ENCODE data around the gene AACS.
"Not testable (repeated sequence)": the region's sequence is repeated elsewhere in the genome, so short reads cannot be mapped to it uniquely, and the experiment has no call there.

The AACS gene

GRCh38 chr12:125092872-125093680 lies 27.8 kb downstream of the AACS start:
- DNase-seq, result no peak

- DNase-seq, result no peak
These were observed 28.6 kb downstream of the AACS start for GRCh38 chr12:125093681-125094330.

DNA sequence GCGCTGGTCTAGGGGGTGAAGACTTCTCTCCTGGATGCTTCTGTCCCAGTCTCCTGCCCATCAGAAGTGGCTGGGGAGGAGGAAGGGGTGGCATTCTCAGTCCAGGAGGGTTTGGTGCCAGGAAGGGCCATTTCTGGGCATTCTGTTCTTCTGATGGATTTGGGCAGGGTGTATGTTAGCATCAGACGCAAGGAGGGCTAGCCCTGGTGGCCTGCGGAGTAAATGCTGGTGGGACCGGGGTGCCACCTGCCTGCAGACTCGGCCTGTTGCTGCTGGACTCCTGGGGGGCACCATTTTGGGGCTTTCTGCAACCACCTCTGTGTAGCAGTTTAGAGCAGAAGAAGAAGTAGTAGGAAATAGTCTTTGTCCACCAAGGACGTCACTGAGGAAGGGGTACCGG lies 31.7 kb downstream of the AACS start:
- DNase-seq, result no peak

GRCh38 chr12:125097427-125097826 lies 32.2 kb downstream of the AACS start:
- no peak for DNase-seq

DNA sequence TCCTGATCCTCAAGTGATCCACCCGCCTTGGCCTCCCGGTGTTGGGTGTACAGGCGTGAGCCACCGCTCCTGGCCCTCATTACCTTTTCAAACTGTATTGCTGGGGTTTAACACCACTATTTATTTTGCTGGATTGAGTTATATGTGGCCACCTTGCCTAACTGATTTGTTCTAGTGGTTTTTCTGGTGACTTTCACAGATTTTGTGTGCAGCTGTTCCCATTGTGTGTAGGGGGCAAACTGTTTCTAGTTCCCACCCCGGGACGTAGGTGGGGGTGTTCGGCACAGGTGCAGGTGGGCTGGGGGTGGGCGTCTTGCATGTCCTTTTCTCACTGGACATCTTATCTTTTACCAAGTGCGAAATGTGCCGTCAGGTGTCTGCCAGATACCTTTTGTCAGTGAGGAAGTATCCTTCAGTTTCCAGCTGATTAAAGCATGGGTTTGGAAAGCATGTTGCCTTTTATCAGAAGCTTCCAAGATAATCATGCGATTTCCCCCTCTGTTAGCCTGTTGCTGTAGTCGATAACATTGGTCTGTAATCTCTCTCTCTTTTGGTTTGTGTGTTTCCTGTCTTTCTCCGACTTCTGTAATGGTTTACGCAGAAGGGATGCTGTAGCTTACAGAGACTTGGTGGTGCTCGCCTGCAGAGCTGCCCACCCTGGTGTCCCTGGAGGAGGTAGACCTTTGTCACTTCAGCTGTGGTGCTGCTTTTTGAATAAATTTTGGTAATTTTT lies 33.6 kb downstream of the AACS start:
- DNase-seq, result no peak

DNA sequence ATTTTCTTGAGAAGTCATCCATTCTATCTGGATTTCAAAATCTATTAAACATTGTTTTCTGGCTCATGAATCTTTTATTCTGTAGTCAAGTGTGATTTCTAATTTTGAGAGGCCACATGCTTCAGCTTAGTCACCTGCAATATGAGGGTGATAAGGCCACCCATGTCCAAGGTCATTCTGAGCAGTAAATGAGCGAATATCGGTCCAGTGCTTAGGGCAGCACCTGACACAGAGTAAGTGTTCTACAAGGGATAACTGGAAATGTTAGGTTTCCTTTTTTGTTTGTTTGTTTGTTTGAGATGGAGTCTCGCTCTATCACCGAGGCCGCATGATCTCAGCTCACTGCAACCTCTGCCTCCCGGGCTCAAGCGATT lies 34.2 kb downstream of the AACS start:
- DNase-seq, result no peak

GRCh38 chr12:125100551-125101434 lies 35.6 kb downstream of the AACS start:
- no peak for DNase-seq

- no peak for DNase-seq
These were observed 39.7 kb downstream of the AACS start for GRCh38 chr12:125104982-125105381.

GRCh38 chr12:125105600-125105999 lies 40.4 kb downstream of the AACS start:
- no peak for DNase-seq

- no peak for DNase-seq
These were observed 45.6 kb downstream of the AACS start for GRCh38 chr12:125110641-125111360.

GRCh38 chr12:125111403-125111802 lies 46.2 kb downstream of the AACS start:
- no peak for DNase-seq

GRCh38 chr12:125112614-125113013 lies 47.4 kb downstream of the AACS start:
- not testable (repeated sequence) for DNase-seq

DNA sequence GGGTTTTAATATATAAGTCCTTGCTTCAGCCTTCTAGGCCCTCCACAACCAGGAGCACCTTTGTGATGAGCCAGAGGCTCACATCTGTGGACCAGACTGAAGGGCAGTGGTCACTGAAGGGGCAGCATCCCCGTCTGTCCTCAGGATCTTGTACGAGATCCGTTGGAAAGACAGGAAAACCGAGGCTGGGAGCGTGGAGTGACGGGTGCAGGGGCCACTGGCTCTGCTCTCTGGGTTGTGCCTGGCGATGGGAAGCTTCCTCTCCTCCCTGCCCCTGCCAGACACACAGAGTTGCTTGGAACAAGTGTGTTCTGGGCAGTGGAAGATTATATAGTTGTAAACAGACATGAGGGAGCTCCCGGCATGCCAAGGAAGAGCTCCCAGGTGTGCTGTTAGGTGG lies 48.0 kb downstream of the AACS start:
- DNase-seq, result no peak

- no peak for DNase-seq
These were observed 48.6 kb downstream of the AACS start for GRCh38 chr12:125113789-125114188.

DNA sequence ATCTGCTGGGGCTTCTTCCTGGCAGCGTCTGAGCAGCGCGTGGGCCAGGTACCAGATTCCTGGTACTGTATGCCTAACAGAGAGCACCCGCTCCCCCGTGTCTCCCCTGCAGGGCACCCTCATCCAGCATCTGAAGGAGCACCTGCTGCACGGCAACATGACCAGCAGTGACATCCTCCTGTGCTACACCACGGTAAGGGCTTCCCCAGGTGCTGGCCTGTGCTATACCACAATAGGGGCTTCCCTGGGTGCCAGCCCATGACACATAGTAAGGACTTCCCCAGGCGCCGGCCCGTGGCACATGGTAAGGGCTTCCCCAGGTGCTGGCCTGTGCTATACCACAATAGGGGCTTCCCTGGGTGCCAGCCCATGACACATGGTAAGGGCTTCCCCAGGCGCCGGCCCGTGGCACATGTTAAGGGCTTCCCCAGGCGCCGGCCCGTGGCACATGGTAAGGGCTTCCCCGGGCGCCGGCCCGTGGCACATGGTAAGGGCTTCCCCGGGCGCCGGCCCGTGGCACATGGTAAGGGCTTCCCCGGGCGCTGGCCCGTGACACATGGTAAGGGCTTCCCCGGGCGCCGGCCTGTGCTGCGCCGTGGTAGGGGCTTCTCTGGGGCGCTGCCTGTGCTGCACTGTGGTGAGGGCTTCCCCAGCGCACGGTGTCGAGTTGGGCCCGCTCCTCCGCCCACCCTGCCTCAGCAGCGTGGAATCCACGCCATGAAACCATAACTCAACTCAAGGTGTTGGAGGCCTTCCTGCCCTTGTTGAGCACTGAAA lies 49.3 kb downstream of the AACS start:
- no peak for DNase-seq

DNA sequence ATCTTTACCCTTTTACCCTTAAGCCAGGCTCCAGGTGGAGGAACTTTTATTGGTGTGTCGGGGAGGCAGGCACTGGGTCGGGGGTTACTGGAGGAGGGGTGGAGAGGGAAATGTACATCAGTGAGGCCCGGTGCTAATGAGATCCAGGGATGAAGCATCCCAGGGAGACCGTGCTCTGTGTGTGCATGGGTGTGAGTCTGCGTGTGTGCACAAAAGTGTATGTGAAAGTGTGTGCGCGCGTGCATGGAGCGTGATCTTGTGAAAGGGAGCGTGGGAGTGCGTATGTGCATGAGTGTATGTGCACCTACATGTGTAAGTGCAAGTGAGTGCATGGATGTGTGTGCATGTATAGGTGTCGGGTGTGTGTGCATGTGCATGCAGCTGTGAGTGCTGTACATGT lies 55.3 kb downstream of the AACS start:
- no peak for DNase-seq

DNA sequence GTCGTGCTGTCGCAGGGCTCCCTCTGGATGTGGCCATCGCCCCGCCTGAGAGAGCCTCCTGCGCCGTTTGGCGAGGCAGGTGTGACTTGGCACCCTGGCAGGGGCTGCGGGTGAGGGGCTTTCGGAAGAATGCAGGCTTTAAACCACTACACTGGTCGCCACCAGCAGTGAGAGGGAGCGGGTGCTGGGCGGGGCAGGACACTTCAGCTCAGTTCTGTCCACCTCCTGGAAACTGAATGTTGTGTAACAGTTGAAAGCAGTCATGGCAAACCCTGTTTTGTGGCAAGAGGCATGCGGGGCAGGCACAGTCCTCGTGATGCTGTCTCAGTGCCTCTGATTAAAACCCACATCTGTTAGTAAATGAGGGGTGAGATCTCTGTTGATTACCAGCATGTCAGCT lies 55.9 kb downstream of the AACS start:
- no peak for DNase-seq

DNA sequence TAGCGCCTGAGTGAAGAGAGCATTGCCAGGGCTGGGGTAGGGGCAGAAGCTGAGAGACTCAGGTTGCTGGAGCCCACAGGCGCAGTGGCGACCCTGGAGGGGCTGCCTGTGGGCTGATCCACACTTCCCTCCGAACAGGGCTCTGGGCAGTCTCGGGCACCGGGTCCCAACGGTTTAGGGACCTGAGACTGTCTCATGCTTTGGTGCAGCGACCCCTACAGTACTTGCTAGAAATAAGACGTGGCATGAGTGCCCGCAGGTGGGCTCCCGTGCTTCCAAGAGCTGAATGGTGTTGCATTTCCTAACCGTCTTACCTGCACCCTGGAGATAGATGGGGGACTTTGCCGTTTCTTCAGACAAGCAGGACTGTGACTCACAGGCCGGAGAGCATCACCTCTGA lies 57.4 kb downstream of the AACS start:
- DNase-seq, result no peak

- DNase-seq, result no peak
These were observed 59.2 kb downstream of the AACS start for GRCh38 chr12:125124320-125124966.

GRCh38 chr12:125125271-125125670 lies 60.0 kb downstream of the AACS start:
- DNase-seq, result no peak
